Lung microvascular endothelial cell (primary cell): Measurements from ENCODE around the gene ZNF526. TPM values are rescaled to one million over a fixed set of nuclear protein-coding genes. Genes with fewer than 3 reads are reported as not detected.

Experiments
- DNase-seq, 2 donors: peaks; one replicate each; pipeline versions ENCODE4 v3.0.0 to v3.0.0-alpha.2; 2010; ENCODE audit warnings: low read depth in 2 of 2
- total RNA-seq: library from RNA; depleted of rRNA; stranded (reverse); fragments of >200 nt; gene quantifications from 2 replicates; pipeline ENCODE4 v1.2.1, GENCODE V29; 2014

The ZNF526 gene, protein sequence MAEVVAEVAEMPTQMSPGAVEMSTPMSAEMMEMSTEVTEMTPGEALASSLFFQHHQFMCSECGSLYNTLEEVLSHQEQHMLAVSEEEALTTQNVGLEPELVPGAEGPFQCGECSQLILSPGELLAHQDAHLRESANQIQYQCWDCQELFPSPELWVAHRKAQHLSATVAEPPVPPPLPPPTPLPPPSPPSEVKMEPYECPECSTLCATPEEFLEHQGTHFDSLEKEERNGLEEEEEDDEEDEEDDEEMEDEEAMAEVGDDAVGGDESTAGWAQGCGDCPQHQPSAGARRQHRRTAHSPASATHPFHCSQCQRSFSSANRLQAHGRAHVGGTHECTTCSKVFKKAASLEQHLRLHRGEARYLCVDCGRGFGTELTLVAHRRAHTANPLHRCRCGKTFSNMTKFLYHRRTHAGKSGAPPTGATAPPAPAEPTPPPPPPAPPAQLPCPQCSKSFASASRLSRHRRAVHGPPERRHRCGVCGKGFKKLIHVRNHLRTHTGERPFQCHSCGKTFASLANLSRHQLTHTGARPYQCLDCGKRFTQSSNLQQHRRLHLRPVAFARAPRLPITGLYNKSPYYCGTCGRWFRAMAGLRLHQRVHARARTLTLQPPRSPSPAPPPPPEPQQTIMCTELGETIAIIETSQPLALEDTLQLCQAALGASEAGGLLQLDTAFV
- 4.6 and 6.5 TPM in 2 replicates for total RNA-seq

DNA sequence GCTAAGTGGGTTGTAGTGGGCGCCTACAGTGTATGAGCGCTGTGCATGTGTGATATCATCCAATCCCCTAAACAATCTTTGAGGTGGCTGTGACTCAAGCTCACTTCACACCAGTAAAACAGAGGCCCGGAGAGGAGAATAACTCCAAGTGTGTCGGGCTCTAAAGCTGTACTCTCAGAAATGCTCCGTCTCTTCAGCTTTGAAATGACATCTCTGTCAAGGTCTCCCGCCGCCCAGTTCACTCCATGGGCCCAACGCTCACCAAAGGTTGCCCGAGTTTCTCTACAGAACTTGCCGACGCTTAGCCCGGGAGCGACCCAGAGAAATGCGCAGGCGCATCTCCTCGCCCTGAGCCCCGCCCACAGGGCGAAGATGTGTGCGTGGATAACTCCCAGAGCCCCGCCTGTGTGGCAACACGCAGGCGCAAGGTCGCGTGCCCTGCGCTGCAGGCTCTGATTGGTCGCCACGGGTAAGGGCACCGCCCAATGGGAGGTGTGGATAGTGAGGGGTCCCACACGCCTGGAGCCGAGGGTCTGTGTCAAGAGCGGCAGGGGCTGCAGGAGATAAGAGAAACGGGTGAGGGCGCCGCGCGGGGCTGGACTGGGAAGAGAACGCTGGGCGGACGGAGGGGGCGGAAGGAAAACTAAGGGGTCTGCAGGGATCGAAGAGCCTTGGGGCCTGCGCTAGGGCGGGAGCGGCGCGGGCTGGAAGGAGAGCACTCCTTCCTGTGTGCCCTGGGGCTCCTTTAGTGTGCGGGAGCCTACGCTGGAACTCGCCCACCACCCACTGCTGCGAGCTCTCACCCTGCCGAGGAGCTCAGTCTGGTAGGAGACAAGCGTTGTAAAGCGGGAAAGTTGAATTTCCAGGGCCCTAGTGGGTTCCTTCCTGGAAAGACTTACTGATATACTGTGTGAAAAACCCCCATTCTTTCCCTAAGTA is at the start of gene ZNF526:
Gene ZNF526 (plus strand): TSS at position 501 of the 939 bp plus-strand sequence. CDS start 4,092 bp downstream, outside the sequence.
- peak; percentile 98 for DNase-seq

DNA sequence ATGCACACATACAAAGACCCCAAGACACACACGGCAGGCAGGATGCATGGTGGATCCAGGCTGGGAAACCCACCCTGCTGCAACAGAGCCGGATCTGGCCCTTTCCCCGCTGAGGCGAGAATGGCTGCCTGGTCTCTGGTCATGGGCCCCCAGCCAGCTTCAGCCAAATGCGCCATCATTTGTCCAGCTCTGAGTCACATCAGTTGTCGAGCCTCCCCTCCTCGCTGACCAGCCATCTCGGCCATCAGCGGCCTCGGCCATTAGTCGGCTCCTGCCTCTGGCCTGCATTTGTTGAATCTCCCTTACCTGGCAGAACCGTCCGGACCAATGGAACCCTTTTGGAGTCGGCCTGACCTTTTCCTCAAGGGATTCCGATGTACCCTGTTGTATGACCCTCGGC is 49.4 kb upstream of the ZNF526 start:
- no peak for DNase-seq

DNA sequence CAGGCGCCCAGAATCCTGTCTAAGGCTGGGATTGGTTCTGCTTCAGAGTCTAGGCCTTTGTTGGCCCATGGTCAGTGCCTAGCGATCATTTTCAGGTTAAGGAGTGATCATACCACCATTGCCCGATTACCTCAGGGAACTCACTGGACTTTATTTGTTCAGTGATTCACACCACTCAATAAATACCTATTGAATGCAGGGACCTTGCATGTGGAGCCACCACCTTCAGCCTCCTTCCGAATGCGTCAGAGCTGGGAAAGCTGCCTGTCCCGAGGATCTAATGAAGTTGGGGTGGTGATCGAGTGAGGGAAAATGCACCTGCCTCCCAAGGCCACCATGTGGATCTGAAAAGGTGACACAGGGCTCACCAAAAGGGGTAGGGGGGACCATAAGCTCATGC is 47.9 kb upstream of the ZNF526 start:
- DNase-seq, result no peak

DNA sequence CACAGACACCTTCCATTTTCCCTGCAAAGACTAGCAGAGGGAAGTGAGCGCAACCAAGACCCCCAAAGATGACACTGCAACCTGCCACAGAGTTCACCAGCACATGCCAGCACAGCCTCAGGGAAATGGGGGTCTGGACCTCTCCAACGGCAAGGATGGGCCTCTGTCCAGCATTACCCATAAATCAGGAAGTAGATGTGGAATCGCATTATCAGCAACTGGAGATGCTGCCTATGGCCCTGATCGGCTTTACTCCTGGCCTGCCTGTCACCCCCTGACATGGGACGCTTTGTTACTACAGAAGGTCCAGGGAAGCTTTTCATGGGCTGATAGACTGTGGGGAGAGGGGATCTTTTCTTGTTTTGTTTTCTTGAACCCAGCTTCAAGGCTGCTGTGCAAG is 46.4 kb upstream of the ZNF526 start:
- DNase-seq, result no peak

DNA sequence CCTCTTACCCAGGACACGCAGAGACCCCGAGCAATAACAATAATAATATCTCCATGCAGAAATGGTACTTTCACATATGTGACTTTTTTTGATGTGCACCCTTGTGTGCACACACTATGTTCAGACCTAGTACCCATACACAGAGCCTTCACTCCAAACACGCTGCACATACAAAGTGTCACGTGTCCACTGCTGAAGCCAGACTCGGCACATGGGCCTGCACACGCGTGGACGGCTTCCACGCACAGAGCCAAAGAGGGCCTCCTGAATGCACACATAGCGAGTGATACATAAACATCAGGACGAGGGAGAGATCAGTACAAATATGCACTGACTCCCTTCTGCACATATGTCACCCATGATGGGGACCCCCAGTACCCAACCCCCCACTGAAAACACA is 45.9 kb upstream of the ZNF526 start:
- no peak for DNase-seq

DNA sequence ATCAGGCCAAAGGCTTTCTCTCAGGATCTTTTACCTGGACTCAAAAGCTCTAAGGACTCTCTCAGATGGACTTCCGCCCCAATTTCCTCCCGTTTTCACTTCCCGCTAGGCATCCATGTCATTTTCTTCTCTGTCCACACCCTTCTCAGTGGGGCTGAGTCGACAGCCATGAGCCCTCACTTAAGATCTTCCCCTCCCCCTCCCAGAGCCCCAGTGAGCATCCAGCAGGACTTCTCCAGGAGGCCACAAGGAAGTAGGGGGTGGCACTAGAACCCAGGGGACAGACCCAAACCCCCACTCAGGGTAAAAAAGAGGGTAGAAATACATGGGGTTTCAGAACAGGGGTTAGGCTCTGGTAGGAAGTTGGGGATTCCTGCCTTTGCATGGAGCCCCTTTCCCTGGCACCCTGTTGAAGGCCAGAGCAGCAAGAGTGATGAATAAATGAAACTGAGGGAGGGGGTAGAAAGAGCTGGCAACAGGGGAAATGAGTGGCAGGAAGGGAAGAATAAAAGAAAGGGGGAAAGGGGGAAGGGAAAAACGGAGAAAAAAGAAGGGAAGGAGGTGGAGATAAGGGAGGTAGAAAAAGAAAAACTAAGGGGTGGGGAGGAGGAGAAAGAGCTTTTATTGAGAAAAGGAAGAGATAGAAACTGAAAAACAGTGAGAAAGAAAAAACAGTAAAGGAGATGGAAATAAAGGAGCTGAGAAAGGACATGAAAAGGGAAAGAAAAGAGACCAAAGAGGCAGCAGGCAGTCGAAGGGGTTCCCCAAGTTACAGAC is 45.0 kb upstream of the ZNF526 start:
- no peak for DNase-seq

DNA sequence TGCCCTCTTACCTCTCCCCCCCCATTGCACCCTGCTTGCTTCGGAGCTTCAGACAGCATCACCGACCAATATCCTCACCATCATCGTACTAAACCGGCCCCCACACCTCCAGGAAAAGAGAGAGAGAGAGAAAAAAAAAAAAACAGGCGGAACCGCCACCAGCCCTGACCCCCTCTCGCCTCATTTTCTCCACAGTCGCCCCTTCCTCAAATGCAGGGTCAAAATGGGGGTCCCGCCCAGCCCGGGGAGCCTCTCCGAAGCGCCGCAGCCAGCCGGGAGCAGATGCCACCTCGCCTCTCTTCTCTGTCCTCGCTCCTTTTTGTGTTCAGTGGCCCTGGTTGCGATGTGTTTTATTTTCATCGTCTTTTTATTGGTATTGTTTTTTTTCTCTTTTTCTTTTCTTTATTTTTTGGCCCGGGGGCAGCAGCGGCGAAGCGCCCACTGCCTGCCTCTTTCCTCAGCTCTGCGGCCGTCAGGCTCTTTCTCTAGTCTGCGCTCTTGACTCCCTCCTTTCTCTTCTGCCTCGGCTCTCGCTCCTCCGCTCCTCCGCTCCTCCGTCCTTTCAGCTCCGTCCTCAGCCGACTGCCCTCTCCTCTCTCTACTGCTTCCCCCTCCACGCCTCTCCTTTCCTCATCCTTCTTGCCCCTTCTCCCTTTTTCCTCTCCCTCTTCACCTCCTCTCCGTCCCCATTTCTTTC is 44.0 kb upstream of the ZNF526 start:
- peak in 1 of 2 donors; percentile 19 for DNase-seq

DNA sequence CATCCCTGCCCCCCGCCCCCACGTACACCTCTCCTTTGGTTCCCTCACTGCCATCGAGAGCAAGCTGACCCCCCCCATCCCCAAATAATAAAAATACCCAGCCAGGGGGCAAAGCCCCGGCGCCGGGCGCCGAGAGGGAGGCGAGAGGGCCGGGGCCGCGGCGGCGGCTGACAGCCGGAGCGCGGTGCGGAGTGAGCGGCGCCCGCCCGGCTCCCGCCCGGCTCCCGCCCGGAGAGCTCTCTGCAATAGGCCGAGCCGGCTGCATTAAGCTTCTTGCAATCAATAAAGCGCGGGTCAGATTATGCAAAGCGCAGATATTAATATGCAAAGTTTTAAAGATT is 43.5 kb upstream of the ZNF526 start:
- peak in 1 of 2 donors; percentile 49 for DNase-seq

DNA sequence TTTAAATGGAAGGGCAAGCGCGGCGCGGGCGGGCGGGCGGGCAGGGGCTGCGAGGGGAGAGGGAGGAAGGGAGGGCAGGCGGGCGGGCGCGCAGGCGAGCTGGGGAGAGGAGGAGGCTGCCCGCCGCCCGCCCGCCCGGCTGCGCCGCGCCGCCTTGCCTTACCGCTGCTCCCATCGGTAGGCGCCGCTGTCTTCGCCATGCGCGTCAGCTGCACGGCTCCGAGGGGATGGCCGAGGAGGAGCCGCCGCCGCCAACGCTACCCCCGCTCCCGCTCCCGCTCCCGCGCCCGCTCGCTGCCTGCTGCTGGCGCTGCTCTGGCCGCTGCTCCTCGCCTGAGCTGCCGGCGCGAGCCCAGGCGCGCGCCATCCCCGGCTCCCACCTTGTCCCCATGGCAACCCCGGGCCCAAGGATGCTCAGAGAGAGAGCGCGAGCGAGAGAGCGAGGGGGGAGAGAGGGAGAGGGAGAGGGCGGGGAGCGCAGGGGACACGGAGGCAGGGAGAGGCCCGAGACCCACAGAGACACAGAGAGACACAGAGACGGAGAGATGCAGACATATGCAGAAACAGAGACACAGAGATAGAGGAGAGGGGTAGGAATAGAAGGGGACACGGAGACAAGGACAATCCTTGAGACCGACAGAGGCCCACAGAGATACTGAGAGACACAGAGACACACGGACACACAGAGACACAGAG is 43.0 kb upstream of the ZNF526 start:
- DNase-seq, result peak; percentile 59 to 83

DNA sequence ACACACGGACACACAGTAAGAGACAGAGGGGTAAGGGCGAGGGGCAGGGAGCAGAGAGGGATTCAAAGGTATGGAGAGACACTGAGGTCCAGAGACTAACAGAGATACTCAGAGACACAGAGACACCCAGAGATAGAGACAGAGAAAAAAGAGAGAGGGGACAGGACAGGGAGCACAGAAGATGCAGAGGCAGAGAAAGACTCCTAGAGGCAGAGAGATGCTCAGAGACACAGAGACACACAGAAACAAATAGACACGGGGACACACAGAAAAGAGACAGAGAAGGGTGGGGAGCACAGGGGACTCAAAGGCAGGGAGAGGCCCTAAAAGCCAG is 42.5 kb upstream of the ZNF526 start:
- DNase-seq, result no peak

DNA sequence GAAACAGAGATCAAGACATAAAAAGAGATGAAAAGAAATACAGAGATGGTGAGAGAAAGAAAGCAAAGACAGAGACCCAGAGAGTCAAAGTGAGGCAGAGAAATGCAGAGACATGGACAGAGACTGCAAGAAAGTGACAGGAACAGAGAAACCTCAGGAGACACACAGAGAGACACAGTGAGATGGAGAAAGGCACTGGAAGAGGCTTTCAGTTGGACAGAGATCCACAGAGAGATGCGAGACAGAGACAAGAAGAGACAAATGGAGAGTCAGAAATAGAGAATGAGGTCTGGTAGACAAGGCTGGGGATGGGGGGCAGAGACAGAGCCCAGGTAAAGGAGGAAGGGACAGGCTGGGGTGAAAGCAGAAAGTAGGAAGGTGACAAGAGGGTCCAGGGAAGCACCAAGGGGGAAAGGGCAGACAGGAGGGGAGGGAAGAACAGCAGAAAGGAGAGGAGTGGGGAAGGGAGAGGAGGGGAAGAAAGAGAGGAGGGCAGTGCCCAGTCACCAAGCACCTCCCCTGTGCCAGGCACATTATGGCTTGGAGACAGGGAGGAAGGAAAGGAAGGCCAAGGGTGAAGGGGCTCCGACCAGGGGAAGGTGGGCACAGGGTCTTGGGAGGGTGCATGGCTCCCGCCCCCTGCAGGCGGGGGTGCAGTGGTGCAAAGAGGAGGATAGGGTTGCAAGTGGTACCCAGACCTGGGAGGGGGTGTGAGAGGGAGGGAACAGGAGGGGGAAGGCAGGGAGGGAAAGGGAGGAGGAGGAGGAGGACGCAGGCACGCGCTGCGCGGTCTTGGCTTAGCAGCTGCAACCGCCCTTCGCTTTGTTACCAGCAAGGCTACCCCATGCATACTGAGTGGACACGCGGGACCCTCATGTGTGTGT is 41.1 kb upstream of the ZNF526 start:
- DNase-seq, result no peak

DNA sequence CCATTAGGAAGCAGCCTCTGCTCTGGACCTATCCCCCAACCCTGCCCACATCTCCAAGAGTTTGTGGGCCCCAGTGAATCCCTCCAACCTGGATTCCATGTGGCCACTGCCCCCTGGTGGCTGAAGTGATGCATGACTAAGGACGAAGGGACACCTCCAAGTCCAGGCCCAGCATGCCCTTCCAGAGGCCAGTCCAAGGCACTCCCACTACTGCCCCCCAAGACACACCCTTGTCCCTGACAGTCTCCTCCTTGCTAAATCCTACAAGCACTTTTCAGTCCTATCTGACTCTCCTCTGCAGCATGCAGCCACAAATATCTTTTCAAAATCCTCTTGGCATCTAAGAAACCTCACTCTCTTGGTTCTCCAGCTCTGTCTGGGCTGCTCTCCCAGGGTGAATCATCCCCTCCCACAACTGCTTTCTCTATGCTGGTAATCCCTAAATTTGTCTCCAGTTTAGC is 35.7 kb upstream of the ZNF526 start:
- DNase-seq, result peak; percentile 80 to 83

DNA sequence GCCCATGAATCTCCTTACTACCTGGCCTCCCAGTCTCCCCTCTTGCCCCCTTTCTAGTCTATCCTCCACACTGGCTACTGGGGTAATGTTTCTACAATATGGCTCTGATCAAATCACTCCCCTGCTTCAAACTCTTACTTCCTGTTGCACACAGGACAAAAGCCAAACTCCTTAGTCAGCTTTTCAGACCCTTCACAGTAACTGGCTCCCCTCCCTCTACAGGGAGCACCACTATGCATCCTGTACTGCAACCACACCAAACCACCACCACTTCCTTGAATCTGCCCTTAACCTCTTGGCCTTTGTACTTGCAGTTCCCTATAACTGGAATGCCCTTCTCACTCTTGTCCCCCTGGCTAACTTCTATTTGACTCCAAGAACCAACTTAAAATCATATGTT is 34.8 kb upstream of the ZNF526 start:
- no peak for DNase-seq

DNA sequence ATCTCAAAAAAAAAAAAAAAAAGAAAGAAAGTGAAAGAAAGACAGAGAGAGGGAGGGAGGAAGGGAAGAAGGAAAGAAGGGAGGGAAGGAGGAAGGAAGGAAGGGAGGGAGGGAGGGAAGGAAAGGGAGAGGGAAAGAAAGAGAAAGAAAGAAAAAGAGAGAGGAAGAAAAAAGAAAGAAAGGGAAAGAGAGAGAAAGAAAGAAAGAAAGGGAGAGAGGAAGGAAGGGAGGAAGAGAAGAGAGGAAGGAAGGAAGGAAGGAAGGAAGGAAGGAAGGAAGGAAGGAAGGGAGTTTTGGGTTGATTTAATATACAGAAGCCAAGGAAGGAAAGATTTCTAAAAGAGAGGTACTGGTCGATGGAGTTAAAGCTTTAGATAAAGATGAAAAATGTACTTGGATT is 31.4 kb upstream of the ZNF526 start:
- no peak for DNase-seq

DNA sequence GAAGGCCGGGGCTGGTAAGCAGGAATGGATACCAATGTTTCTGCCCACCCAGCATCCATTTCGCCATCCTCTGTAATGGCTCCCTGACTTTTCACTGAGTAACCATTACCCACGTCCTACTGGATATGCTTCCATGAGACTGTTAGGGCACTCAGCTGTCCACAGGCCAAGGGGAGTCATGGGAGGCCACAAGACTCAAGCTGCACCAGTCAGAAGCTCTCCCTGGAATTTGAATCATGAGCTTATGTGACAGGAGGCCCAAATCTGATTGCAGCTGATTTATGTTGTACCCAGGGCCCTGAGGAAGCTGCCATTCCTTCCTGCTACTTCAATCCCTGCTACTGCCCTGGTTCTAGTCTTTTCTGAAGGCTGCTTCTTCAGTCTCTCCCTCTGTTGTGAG is 31.0 kb upstream of the ZNF526 start:
- DNase-seq, result no peak

DNA sequence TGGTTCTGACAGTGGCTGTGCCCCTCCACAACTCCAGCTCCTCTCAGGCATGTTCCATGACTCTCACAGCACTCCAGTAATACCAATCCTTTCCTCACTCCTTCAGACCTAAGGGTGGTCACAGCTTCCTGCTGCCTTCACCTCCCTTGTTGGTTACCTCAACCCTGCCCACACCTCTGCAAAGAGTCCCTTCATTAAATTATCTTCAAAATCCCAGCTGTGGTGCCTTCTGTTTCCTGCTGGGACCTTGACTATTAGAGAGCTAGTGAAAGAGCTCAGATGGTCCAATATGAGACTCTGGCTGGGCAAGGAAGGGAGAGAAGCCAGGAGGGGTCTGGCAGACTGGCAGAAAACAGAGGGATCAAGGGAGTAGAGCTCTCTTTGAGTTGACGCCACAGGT is 28.8 kb upstream of the ZNF526 start:
- DNase-seq, result no peak

DNA sequence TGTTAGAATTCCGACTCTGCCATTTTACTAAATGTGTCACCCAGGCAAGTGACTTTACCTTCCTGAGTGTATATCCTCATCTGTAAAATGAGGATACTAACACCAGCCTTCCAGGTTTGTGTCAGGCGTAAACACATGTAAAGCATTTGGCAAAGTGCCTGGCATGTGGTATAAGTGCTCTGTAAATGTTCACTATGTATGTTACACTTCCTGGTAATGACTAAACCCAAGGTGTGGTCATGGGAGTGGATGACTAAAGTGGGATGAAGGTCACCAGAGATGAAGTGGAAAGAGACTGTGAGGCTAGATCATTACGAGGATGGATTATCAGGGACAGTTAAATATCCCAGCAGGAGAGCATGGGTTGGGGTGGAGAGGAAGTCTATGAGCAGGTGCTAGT is 28.3 kb upstream of the ZNF526 start:
- DNase-seq, result peak in 1 of 2 donors; percentile 38

DNA sequence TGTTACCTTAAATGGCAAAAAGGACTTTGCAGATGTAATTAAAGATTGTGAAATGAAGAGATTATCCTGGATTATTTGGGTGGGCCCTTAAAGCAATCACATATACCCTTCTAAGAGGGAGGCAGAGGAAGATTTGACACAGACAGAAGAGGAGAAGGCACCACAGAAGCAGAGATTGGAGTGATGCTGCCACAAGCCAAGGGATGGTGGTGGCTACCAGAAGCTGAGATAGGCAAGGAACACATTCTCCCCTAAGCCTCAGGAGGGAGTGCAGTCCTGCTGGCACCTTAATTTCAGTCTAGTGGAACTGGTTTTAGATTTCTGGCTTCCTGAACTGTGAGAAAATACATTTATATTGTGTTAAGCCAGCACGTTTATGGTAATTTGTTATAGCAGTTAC is 26.8 kb upstream of the ZNF526 start:
- no peak for DNase-seq

DNA sequence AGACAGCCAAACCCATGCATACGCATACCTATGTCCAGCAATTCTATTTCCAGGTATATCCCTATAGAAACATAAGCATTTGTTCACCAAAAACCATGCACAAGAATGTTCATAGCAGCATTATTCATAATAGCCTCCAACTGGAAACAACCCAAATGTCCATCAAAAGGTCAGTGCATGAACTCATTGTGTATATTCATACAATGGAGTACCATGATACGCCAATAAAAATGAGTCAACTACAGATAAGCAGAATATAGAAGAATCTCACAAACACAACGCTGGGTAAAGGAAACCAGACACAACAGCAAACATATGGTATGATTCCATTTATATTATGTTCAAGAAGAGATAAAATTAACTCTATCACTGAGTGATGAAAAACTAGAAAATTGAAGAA is 26.4 kb upstream of the ZNF526 start:
- DNase-seq, result peak; percentile 63 to 75
